ENCODE measurements around the gene OR5AL1.
"Not testable (repeated sequence)": the region's sequence is repeated elsewhere in the genome, so short reads cannot be mapped to it uniquely, and the experiment has no call there.

The OR5AL1 gene

DNA sequence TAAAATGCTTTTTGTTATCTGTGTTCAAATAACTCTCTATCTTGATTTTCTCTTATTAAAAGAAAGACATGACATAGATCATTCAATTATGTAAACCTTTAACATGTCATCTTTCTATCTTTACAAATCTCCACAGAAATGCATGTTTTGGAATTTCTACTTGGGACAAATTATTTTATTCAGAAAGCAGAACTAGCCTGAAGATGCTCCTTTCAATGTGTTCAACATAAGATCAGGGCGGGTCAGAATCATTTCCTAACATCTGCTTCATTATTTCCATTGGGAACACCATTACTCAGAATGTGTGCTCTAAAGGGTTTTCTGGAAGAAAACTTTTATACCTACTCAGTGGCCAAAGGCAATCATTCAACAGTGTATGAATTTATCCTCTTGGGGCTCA is at the start of gene OR5AL1:
Gene OR5AL1 (plus strand): TSS at position 301 of the 400 bp plus-strand sequence.
- no peak for DNase-seq

DNA sequence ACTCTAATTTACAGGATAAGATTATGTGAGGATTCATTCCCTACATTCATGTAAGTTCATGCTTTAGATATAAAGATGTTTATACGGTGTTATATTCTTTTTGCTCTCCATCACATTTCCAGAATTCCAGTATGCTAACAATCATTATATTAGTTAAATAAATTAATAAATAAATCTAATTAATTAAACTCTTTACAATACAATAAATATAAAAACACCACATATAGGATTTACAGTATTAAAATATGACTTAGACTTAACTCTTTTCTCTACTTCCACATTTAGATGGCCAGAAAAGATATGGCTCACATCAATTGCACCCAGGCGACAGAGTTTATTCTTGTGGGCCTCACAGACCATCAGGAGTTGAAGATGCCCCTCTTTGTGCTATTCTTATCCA is 37.2 kb upstream of the OR5AL1 start, which contains the start of gene OR8U1:
Gene OR8U1 (plus strand): TSS at position 301 of the 400 bp plus-strand sequence. CDS start 0 bp downstream, at position 301.
- DNase-seq, result no peak

DNA sequence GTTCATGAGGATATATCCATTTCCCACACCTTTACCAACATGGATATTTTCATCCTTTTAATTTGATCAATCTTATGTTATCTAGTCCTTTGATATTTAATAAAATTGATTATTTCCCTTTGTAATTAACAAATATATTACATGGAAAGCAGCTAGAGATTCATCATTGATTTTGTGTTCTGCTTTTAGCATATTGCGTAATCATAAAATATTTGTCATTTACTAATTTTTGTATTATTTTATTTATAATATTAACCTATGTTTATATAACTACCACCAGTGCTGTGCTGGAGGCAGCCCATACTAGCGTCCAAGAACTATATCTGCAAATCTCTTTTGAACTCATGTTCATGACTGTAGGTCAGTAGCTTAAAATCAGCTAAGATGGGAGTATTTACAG is 32.4 kb upstream of the OR5AL1 start:
- no peak for DNase-seq

DNA sequence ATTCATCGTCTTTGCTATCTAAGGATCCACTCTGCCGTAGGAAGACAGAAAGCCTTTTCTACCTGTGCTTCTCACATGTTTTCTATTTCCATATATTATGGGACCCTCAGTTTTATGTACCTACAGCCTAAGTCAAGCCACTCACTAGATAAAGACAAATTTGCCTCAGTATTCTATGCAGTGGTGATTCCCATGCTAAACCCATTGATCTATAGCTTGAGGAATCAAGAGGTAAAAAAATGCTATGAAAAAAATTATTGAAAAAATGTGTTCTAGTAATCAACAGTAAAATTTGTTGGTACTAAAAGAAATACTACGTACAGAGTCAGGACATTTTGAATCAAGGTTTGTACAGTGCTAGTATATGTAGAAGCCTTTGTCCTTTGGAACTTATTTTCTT is 18.1 kb upstream of the OR5AL1 start:
- no peak for DNase-seq

DNA sequence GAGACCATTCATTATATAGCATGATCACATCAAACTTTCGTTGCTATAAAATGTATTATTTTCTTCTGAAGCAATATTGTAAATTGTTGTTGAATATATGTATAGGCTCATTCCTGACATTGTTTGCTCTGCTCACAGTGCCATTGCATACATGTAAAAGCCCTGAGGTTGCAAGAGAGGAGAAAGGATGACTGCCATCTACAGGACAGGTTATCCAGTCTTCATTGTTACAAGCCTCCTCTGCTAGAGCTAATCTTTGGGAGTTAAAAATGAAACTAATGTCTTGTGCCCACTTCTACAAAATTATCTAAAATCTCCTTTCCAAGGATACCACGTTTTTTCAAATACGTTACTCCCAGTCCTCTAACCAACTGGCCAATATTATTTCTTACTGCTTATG is 16.4 kb upstream of the OR5AL1 start:
- no peak for DNase-seq

DNA sequence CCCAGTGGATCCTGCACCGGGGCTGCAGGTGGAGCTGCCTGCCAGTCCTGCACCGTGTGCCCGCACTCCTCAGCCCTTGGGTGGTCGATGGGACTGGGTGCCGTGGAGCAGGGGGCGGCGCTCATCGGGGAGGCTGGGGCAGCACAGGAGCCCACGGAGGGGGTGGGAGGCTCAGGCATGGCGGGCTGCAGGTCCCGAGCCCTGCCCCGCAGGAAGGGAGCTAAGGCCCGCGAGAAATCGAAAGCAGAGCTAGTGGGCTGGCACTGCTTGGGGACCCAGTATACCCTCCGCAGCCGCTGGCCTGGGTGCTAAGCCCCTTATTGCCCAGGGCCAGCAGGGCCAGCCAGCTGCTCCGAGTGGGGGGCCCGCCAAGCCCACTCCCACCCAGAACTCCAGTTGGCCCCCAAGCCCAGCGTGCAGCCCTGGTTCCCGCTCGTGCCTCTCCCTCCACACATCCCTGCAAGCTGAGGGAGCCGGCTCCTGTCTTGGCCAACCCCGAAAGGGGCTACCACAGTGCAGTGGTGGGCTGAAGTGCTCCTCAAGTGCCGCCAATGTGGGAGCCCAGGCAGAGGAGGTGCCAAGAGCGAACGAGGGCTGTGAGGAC is 10.5 kb upstream of the OR5AL1 start:
- not testable (repeated sequence) for DNase-seq

DNA sequence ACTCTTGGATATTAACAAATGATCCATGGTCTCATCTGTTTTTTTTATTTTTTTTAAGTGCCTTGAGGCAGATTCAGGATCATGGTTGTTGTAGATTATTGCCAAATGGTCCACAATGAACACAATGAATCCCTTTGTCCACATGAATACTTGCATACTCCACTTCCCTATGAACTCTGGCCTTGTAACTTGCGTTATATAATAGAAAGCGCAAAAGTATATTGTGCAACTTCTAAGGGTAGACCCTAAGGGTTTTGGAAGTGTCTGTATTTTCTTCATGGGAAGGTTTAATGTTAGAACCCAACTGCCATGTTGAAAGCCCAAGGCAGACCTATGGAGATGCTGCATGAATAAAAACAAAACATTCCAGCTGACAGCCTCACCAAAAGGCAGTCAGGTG is 8.1 kb upstream of the OR5AL1 start:
- DNase-seq, result no peak

DNA sequence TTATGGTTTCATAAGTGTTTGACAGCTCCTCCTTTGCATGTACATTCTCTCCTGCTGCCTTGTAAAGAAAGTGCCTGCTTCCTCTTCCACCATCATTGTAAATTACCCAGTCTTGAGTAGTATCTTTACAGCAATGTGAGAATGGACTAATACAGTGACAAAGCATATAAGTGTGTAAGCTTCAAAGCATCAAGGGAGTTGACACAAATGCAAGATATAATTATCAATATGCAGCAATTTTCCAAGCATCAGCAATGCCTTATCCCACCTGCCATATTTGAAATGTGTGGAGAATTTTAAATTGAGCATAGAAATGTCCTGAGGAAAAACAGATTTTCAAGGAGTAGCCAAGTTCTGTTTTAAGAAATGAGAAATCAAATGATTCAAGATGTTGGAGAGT is 1.7 kb upstream of the OR5AL1 start:
- no peak for DNase-seq

DNA sequence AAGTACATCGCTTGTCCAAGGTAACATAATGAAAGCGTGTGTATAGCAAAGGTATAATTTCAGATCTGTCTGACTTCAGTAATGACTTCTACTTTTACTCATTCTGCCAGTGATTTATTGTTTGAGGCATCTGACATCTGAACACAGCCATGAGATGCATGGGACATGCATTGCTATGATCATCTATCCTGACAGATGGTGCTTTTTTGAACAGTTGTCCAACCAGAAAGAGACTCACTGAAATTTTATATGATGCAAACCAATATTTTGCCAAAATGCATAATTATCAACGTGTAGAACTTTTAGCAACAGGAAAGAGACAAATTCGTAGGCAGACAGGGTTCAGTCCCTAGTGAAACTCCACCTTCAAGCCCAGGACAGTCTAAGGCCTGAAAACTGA is 41.0 kb downstream of the OR5AL1 start:
- DNase-seq, result no peak

DNA sequence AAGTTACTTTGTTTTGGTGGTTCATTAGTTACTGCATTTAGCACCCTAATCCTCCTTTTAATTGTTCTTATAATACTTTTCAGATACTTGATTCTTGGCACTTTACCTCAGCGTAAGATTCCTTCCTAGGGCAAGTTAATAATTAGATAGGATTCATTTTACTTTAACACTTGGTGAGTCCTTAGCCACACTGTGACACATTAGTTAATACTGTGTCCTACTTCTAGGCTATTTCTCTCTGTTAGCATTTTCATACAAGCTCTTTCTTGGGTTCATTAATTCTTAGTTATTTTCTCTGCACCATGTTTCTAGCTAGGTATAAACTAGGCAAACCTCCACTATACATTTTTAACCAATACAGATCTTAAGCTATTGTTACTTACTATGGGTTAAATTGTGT is 44.6 kb downstream of the OR5AL1 start:
- no peak for DNase-seq
